HepG2 (cell line): ENCODE measurements around the gene NDUFB7. TPM values are rescaled to one million over a fixed set of nuclear protein-coding genes. Genes with fewer than 3 reads are reported as not detected.

Experiments
- CREB3 ChIP-seq: sonication (generic); formaldehyde crosslinking; IDR thresholded peaks from 2 replicates; pipeline ENCODE4 v1.5.0; 2020; ENCODE audit warnings: missing genetic modification reagents
- DMAP1 ChIP-seq: IDR thresholded peaks from 2 replicates; pipeline ENCODE4 v1.6.1; 2016
- KMT2B ChIP-seq: IDR thresholded peaks from 2 replicates; pipeline ENCODE4 v1.6.1; 2016; ENCODE audit warnings: missing genetic modification reagents, missing compliant biosample characterization
- MAZ ChIP-seq, 2 experiments: sonication (generic) in 1 of 2; formaldehyde crosslinking in 1 of 2; IDR thresholded peaks; 2 replicates each; pipeline versions ENCODE4 v1.5.0 to v1.6.1; 2012 to 2020; ENCODE audit warnings: low read depth in 2 of 2, mild to moderate bottlenecking in 2 of 2, borderline replicate concordance in 1 of 2, improper control_type of control experiment in 1 of 2, low read length in 1 of 2, missing genetic modification reagents in 1 of 2, moderate library complexity in 1 of 2
- MEIS2 ChIP-seq: sonication (generic); formaldehyde crosslinking; IDR thresholded peaks from 2 replicates; pipeline ENCODE4 v1.9.0; 2021; ENCODE audit warnings: mild to moderate bottlenecking, missing genetic modification reagents
- NBN ChIP-seq: fragments of 450-650 bp; conservative IDR thresholded peaks from 2 replicates; pipeline ENCODE4 v1.6.1; 2017
- NCOA2 ChIP-seq: sonication (generic); formaldehyde crosslinking; IDR thresholded peaks from 2 replicates; pipeline ENCODE4 v1.8.0; 2022; ENCODE audit warnings: inconsistent platforms
- PCBP2 ChIP-seq: fragments of 200-400 bp; formaldehyde crosslinking; optimal IDR thresholded peaks from 2 replicates; pipeline ENCODE3; 2018; ENCODE audit warnings: low read length, low read depth; ENCODE audit not compliant: poor library complexity, severe bottlenecking
- RFX5 ChIP-seq: IDR thresholded peaks from 2 replicates; pipeline ENCODE4 v1.6.1; 2011; ENCODE audit warnings: low read depth, low read length, improper control_type of control experiment
- RXRB ChIP-seq: IDR thresholded peaks from 2 replicates; pipeline ENCODE4 v1.6.1; 2016; ENCODE audit warnings: borderline replicate concordance, missing genetic modification reagents, missing compliant biosample characterization
- SRF ChIP-seq: IDR thresholded peaks from 2 replicates; pipeline ENCODE4 v1.6.1; 2011; ENCODE audit warnings: mild to moderate bottlenecking, low read depth, low read length, moderate library complexity
- ZBTB42 ChIP-seq: sonication (generic); formaldehyde crosslinking; IDR thresholded peaks from 2 replicates; pipeline ENCODE4 v1.5.0; 2020; ENCODE audit warnings: mild to moderate bottlenecking, missing genetic modification reagents
- ZFP82 ChIP-seq: sonication (generic); formaldehyde crosslinking; IDR thresholded peaks from 2 replicates; pipeline ENCODE4 v1.5.1; 2020; ENCODE audit warnings: mild to moderate bottlenecking, missing genetic modification reagents, borderline replicate concordance
- ZNF17 ChIP-seq: sonication (generic); formaldehyde crosslinking; IDR thresholded peaks from 2 replicates; pipeline ENCODE4 v1.5.0; 2020; ENCODE audit warnings: mild to moderate bottlenecking, missing genetic modification reagents
- ZNF317 ChIP-seq: sonication (generic); formaldehyde crosslinking; IDR thresholded peaks from 2 replicates; pipeline ENCODE4 v1.5.0; 2020; ENCODE audit warnings: mild to moderate bottlenecking, missing genetic modification reagents
- ZNF335 ChIP-seq: sonication (generic); formaldehyde crosslinking; IDR thresholded peaks from 2 replicates; pipeline ENCODE4 v1.4.0; 2020; ENCODE audit warnings: missing genetic modification reagents
- ZNF367 ChIP-seq: sonication (generic); formaldehyde crosslinking; IDR thresholded peaks from 2 replicates; pipeline ENCODE4 v1.4.0; 2020; ENCODE audit warnings: missing genetic modification reagents, borderline replicate concordance
- ZNF414 ChIP-seq: sonication (generic); formaldehyde crosslinking; IDR thresholded peaks from 2 replicates; pipeline ENCODE4 v1.5.0; 2020; ENCODE audit warnings: missing genetic modification reagents
- ZNF432 ChIP-seq: sonication (generic); formaldehyde crosslinking; IDR thresholded peaks from 2 replicates; pipeline ENCODE4 v1.5.0; 2020; ENCODE audit warnings: missing genetic modification reagents, mild to moderate bottlenecking, borderline replicate concordance
- ZNF468 ChIP-seq: sonication (generic); formaldehyde crosslinking; IDR thresholded peaks from 2 replicates; pipeline ENCODE4 v1.8.0; 2022; ENCODE audit warnings: mild to moderate bottlenecking, moderate library complexity, missing genetic modification reagents
- ZNF549 ChIP-seq: sonication (generic); formaldehyde crosslinking; IDR thresholded peaks from 2 replicates; pipeline ENCODE4 v1.5.0; 2020; ENCODE audit warnings: missing genetic modification reagents
- ZNF550 ChIP-seq: sonication (generic); formaldehyde crosslinking; IDR thresholded peaks from 2 replicates; pipeline ENCODE4 v1.4.0; 2020; ENCODE audit warnings: mild to moderate bottlenecking, missing genetic modification reagents, borderline replicate concordance
- ZNF792 ChIP-seq: IDR thresholded peaks from 2 replicates; pipeline ENCODE4 v1.6.1; 2016
- ZNF841 ChIP-seq: sonication (generic); formaldehyde crosslinking; IDR thresholded peaks from 2 replicates; pipeline ENCODE4 v1.8.1; 2023; ENCODE audit warnings: missing genetic modification reagents, borderline replicate concordance
- ZSCAN22 ChIP-seq: sonication (generic); formaldehyde crosslinking; IDR thresholded peaks from 2 replicates; pipeline ENCODE4 v1.4.0; 2020; ENCODE audit warnings: mild to moderate bottlenecking, missing genetic modification reagents
- polyA plus RNA-seq, 8 experiments: library from polyadenylated mRNA; depleted of rRNA in 3 of 8; stranded (reverse) in 7 of 8; unstranded in 1 of 8; fragments of >200 nt; fragmentation: Illumina TruSeq in 4 of 8; extraction: Trizol in 4 of 8; gene quantifications; 2 replicates each; pipeline versions ENCODE4 v1.2.1 to v1.2.3, GENCODE V29; 2011 to 2016; ENCODE audit warnings: low read depth in 4 of 8, missing spikeins in 1 of 8, mixed read lengths in 1 of 8; ENCODE audit not compliant: insufficient read depth in 1 of 8
- total RNA-seq, 5 experiments: library from RNA; depleted of rRNA; stranded (reverse); fragments of >200 nt; fragmentation: Illumina TruSeq; extraction: Trizol; gene quantifications; 2 replicates each; pipeline ENCODE4 v1.2.3, GENCODE V29; 2016; ENCODE audit warnings: low read depth in 1 of 5
- TF ChIP-seq, protein P1 (sequence below): sonication (generic); formaldehyde crosslinking; IDR thresholded peaks from 2 replicates; pipeline ENCODE4 v1.4.0; 2020; ENCODE audit warnings: low read depth, mild to moderate bottlenecking, missing genetic modification reagents
- TF ChIP-seq, protein P2 (sequence below): conservative IDR thresholded peaks from 2 replicates; pipeline ENCODE4 v1.6.1; 2018; ENCODE audit warnings: missing genetic modification reagents

The NDUFB7 gene
- total and polyA plus RNA-seq, 2 of the 13 experiments (the other 11 are each of a cell fraction or from before 2014, with no cell fraction given), result 156 to 198 TPM

GRCh38 chr19:14517840-14518505 lies 53.9 kb downstream of the NDUFB7 start, which contains the start of gene DNAJB1 (continued):
- 0 out of 2 replicates have a peak, but pooled peaks have one; percentile 66 for TF ChIP-seq ZNF468 (CRISPR knock-in tag)
- TF ChIP-seq ZBTB42, result 0 out of 2 replicates have a peak, but pooled peaks have one; percentile 62
- no peak for TF ChIP-seq NBN
- TF ChIP-seq ZNF549, result no peak
- TF ChIP-seq RFX5, result no peak
- TF ChIP-seq ZNF335 (CRISPR knock-in tag), result no peak
- TF ChIP-seq ZNF17 (CRISPR knock-in tag), result no peak
- TF ChIP-seq ZSCAN22 (CRISPR knock-in tag), result peak; percentile 99
- TF ChIP-seq NCOA2, result peak; percentile 39; the same call in 1 of the 2 replicates
- 0 out of 2 replicates have a peak, but pooled peaks have one; percentile 17 for TF ChIP-seq ZNF367 (CRISPR knock-in tag)
- no peak for TF ChIP-seq PCBP2
- no peak; the same call in 1 of the 2 replicates for TF ChIP-seq ZNF792
- no peak for TF ChIP-seq ZNF414 (CRISPR knock-in tag)
- TF ChIP-seq ZNF317 (CRISPR knock-in tag), result 0 out of 2 replicates have a peak, but pooled peaks have one; percentile 15
- TF ChIP-seq ZNF841 (CRISPR knock-in tag), result no peak
- TF ChIP-seq CREB3 (CRISPR knock-in tag), result 0 out of 2 replicates have a peak, but pooled peaks have one; percentile 68
- TF ChIP-seq SRF, result no peak
- peak; percentile 64 for TF ChIP-seq KMT2B (CRISPR knock-in tag)
- no peak; the same call in 1 of the 2 replicates for TF ChIP-seq MAZ (IDR thresholded peaks at IDR 0.05; ENCODE audit: borderline replicate concordance, low read depth, low read length)
- TF ChIP-seq MAZ (CRISPR knock-in tag; IDR thresholded peaks at IDR 0.05; ENCODE audit: low read depth), result peak; percentile 70
- TF ChIP-seq ZNF432 (CRISPR knock-in tag), result no peak
- TF ChIP-seq MEIS2 (CRISPR knock-in tag), result peak; percentile 37; the same call in 1 of the 2 replicates
- peak; percentile 62; the same call in 1 of the 2 replicates for TF ChIP-seq DMAP1
- TF ChIP-seq ZFP82, result peak; percentile 94; the same call in 1 of the 2 replicates
- TF ChIP-seq, protein P1, sequence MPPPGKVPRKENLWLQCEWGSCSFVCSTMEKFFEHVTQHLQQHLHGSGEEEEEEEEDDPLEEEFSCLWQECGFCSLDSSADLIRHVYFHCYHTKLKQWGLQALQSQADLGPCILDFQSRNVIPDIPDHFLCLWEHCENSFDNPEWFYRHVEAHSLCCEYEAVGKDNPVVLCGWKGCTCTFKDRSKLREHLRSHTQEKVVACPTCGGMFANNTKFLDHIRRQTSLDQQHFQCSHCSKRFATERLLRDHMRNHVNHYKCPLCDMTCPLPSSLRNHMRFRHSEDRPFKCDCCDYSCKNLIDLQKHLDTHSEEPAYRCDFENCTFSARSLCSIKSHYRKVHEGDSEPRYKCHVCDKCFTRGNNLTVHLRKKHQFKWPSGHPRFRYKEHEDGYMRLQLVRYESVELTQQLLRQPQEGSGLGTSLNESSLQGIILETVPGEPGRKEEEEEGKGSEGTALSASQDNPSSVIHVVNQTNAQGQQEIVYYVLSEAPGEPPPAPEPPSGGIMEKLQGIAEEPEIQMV (CRISPR knock-in tag), result no peak
- TF ChIP-seq, protein P2, sequence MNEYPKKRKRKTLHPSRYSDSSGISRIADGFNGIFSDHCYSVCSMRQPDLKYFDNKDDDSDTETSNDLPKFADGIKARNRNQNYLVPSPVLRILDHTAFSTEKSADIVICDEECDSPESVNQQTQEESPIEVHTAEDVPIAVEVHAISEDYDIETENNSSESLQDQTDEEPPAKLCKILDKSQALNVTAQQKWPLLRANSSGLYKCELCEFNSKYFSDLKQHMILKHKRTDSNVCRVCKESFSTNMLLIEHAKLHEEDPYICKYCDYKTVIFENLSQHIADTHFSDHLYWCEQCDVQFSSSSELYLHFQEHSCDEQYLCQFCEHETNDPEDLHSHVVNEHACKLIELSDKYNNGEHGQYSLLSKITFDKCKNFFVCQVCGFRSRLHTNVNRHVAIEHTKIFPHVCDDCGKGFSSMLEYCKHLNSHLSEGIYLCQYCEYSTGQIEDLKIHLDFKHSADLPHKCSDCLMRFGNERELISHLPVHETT (CRISPR knock-in tag), result peak; percentile 48; the same call in 1 of the 2 replicates
- no peak for TF ChIP-seq ZNF550 (CRISPR knock-in tag)
- no peak for TF ChIP-seq RXRB (CRISPR knock-in tag)
